Activated CD4-positive, alpha-beta T cell treated with anti-CD3 and anti-CD28 coated beads, Interleukin-2, amount 50 U/mL, for 48 hours (primary cell): ENCODE data around the gene HOXB2.
A peak's percentile ranks its signal among the peaks of the same experiment; 100 is the strongest.

Experiments
- DNase-seq, 2 experiments: peaks; one replicate each; pipeline ENCODE4 v3.0.0-alpha.2; 2020

Gene HOXB2

GRCh38 chr17:48545022-48545375 lies at the start of gene HOXB2:
TSS of gene HOXB2 (minus strand) at chr17:48545109. CDS start at chr17:48544911, 198 bp downstream.
- no peak for DNase-seq

- peak; percentile 86 to 88 for DNase-seq
These were observed 49.1 kb upstream of the HOXB2 start for GRCh38 chr17:48593840-48594537.

- peak in 1 of 2 experiments; percentile 47 for DNase-seq
These were observed 48.4 kb upstream of the HOXB2 start, which contains the start of gene HOXB5 for GRCh38 chr17:48593126-48593829. TSS of gene HOXB5 (minus strand) at chr17:48593779. CDS start at chr17:48593682, 97 bp downstream.

GRCh38 chr17:48592577-48592976 lies 47.7 kb upstream of the HOXB2 start:
- DNase-seq: no peak

- DNase-seq: no peak
These were observed 47.2 kb upstream of the HOXB2 start for GRCh38 chr17:48592057-48592514.

GRCh38 chr17:48591255-48592056 lies 46.5 kb upstream of the HOXB2 start:
- no peak for DNase-seq

GRCh38 chr17:48590607-48591161 lies 45.8 kb upstream of the HOXB2 start:
- no peak for DNase-seq

GRCh38 chr17:48589831-48590606 lies 45.1 kb upstream of the HOXB2 start, which contains the start of gene HOXB3:
TSS of gene HOXB3 (minus strand) at chr17:48590241. CDS start at chr17:48552474, 37,767 bp downstream.
- no peak for DNase-seq

- DNase-seq: no peak
These were observed 44.3 kb upstream of the HOXB2 start for GRCh38 chr17:48589060-48589830.

GRCh38 chr17:48588528-48588927 lies 43.6 kb upstream of the HOXB2 start:
- no peak for DNase-seq

GRCh38 chr17:48588074-48588415 lies 43.1 kb upstream of the HOXB2 start:
- no peak for DNase-seq

GRCh38 chr17:48587276-48588073 lies 42.6 kb upstream of the HOXB2 start:
- no peak for DNase-seq

- DNase-seq: peak; percentile 35 to 48
These were observed 41.7 kb upstream of the HOXB2 start for GRCh38 chr17:48586355-48587258.

GRCh38 chr17:48584223-48584741 lies 39.4 kb upstream of the HOXB2 start:
- no peak for DNase-seq

GRCh38 chr17:48583708-48584222 lies 38.9 kb upstream of the HOXB2 start:
- DNase-seq: no peak

- DNase-seq: no peak
These were observed 37.8 kb upstream of the HOXB2 start for GRCh38 chr17:48582750-48583069.

GRCh38 chr17:48579760-48580554 lies 35.0 kb upstream of the HOXB2 start:
- no peak for DNase-seq

GRCh38 chr17:48579471-48579759 lies 34.5 kb upstream of the HOXB2 start:
- DNase-seq: no peak
